Gastroesophageal sphincter (tissue), 4 donors: Measurements from ENCODE around the gene PRRT3. TPM values are rescaled to one million over a fixed set of nuclear protein-coding genes. Genes with fewer than 3 reads are reported as not detected.
"Not testable (repeated sequence)": the region's sequence is repeated elsewhere in the genome, so short reads cannot be mapped to it uniquely, and the experiment has no call there.

Experiments
- ATAC-seq: fragments of 150-250 bp; one replicate; pipeline ENCODE4 v1.9.1; 2016; ENCODE audit warnings: mild to moderate bottlenecking, moderate library complexity
- H3K27ac ChIP-seq, 4 donors: fragments of 200-600 bp; sonication (generic) in 3 of 4; 1 replicate in 3 of 4; 2 replicates in 1 of 4; pipeline ENCODE4 v1.5.1; 2016 to 2019
- H3K27me3 ChIP-seq: fragments of 200-600 bp; sonication (generic); one replicate; pipeline ENCODE4 v1.5.1; 2019
- H3K36me3 ChIP-seq, 2 donors: fragments of 200-600 bp; sonication (generic); one replicate each; pipeline ENCODE4 v1.5.1; 2019; ENCODE audit warnings: control low read depth in 1 of 2
- H3K4me1 ChIP-seq, 3 donors: fragments of 200-600 bp; sonication (generic); 1 replicate in 2 of 3; 2 replicates in 1 of 3; pipeline ENCODE4 v1.5.1; 2016 to 2019; ENCODE audit warnings: control low read depth in 2 of 3
- H3K4me3 ChIP-seq, 2 donors: fragments of 200-600 bp; sonication (generic); one replicate each; pipeline ENCODE4 v1.5.1; 2019; ENCODE audit warnings: mild to moderate bottlenecking in 1 of 2, moderate library complexity in 1 of 2
- H3K9me3 ChIP-seq, 3 donors: fragments of 200-600 bp; sonication (generic); one replicate each; pipeline ENCODE4 v1.5.1; 2017 to 2019; ENCODE audit warnings: control low read depth in 2 of 3
- EP300 ChIP-seq: sonication (generic); formaldehyde crosslinking; IDR thresholded peaks from one replicate; pipeline ENCODE4 v1.6.1; 2017; ENCODE audit warnings: antibody characterized with exemption, mild to moderate bottlenecking
- POLR2A ChIP-seq, 2 donors: fragments of 450-650 bp; IDR thresholded peaks; one replicate each; pipeline ENCODE4 v1.6.1; 2017; ENCODE audit warnings: antibody characterized with exemption in 2 of 2, mild to moderate bottlenecking in 2 of 2, moderate library complexity in 1 of 2
- POLR2AphosphoS5 ChIP-seq: sonication (generic); formaldehyde crosslinking; IDR thresholded peaks from one replicate; pipeline ENCODE4 v1.6.1; 2017; ENCODE audit warnings: antibody characterized with exemption
- WGBS, 2 donors: methylation state at CpG; one replicate each; pipeline ENCODE4 v1.1.5; 2018; ENCODE audit warnings: low coverage in 1 of 2; 5-methylcytosine and 5-hydroxymethylcytosine counted together
- total RNA-seq, 4 donors: library from RNA; depleted of rRNA; stranded (reverse); fragments of >200 nt; gene quantifications; one replicate each; pipeline ENCODE4 v1.1.0, GENCODE V29; 2016
- TF ChIP-seq, protein P1 (sequence below), 4 experiments: fragments of 200-600 bp in 2 of 4; fragments of 450-650 bp in 2 of 4; sonication (generic) in 1 of 4; IDR thresholded peaks; one replicate each; pipeline ENCODE4 v1.5.1; 2017 to 2019; ENCODE audit warnings: antibody characterized with exemption in 4 of 4, mild to moderate bottlenecking in 2 of 4, moderate library complexity in 2 of 4

PRRT3 gene
- total RNA-seq, 4 donors from 2014 or later = 1.3 to 3.6 (median 2.7) TPM

DNA sequence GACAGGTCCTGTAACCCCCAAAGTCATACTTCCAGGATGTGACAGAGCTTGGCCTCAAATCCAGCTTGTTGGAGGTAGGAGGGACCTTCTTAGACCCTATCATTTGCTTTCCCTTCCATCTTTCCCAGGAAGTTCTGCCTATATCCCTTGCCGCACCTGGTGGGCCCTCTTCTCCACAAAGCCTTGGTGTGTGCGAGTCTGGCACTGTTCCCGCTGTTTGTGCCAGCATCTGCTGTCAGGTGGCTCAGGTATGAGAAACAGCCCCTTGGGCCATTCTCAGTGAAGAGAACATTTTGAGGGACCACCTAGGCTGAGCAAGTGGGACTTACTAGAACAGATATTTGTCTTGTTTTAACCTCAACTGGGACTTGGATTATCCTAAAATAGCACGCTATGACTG, 48.3 kb downstream of the PRRT3 start:
- 86 to 98% methylated on average over 4 of the region's 4 CpGs for WGBS, 2 donors
- TF ChIP-seq, protein P1, sequence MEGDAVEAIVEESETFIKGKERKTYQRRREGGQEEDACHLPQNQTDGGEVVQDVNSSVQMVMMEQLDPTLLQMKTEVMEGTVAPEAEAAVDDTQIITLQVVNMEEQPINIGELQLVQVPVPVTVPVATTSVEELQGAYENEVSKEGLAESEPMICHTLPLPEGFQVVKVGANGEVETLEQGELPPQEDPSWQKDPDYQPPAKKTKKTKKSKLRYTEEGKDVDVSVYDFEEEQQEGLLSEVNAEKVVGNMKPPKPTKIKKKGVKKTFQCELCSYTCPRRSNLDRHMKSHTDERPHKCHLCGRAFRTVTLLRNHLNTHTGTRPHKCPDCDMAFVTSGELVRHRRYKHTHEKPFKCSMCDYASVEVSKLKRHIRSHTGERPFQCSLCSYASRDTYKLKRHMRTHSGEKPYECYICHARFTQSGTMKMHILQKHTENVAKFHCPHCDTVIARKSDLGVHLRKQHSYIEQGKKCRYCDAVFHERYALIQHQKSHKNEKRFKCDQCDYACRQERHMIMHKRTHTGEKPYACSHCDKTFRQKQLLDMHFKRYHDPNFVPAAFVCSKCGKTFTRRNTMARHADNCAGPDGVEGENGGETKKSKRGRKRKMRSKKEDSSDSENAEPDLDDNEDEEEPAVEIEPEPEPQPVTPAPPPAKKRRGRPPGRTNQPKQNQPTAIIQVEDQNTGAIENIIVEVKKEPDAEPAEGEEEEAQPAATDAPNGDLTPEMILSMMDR (IDR thresholded peaks at IDR 0.05) = no peak
- TF ChIP-seq EP300 (no peak), POLR2AphosphoS5 (no peak), POLR2A (IDR thresholded peaks at IDR 0.05) (no peak)
- no peak for ATAC-seq
- Histone ChIP-seq H3K9me3 (no peaks in the 10 kb centered on the region), H3K36me3 (no peaks in the 10 kb centered on the region), H3K27ac (no peak overlapping the region), H3K27me3 (no peaks in the 10 kb centered on the region), H3K4me3 (no peak overlapping the region), H3K4me1 (peaks cover 0 to 3% (median 0%) of the 10 kb centered on the region in 3 donors)

DNA sequence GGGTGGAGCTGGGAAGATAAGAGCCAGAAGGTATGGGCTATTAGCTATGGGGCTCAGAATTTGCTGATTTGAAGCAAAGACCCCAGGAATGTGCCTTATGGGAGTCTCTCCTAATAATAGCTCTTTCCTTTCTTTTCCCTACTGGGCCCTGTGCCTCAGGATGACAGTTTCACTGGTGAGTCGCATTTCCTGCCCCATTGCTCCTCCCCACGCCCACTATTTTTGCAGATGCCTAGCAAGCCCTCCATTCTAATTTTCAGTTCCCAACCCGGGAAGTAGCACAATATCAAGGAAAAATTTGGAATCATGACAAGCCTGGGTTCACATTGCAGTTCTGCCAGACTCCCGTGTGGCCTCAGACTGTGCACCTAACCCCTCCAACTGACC, 49.0 kb downstream of the PRRT3 start:
- TF ChIP-seq POLR2AphosphoS5 = no peak
- TF ChIP-seq POLR2A (IDR thresholded peaks at IDR 0.05) = no peak
- TF ChIP-seq EP300 = no peak
- TF ChIP-seq, protein P1 (IDR thresholded peaks at IDR 0.05) = no peak
- Histone ChIP-seq H3K27me3 (no peaks in the 10 kb centered on the region), H3K27ac (peak overlapping the region in 1 of 4 donors; percentile 23), H3K36me3 (no peaks in the 10 kb centered on the region), H3K4me3 (peak overlapping the region in 1 of 2 donors; percentile 30), H3K9me3 (no peaks in the 10 kb centered on the region), H3K4me1 (peaks cover 0 to 10% (median 0%) of the 10 kb centered on the region in 3 donors)
- 21 to 42% methylated on average over 3 of the region's 4 CpGs for WGBS, 2 donors
- no peak for ATAC-seq

DNA sequence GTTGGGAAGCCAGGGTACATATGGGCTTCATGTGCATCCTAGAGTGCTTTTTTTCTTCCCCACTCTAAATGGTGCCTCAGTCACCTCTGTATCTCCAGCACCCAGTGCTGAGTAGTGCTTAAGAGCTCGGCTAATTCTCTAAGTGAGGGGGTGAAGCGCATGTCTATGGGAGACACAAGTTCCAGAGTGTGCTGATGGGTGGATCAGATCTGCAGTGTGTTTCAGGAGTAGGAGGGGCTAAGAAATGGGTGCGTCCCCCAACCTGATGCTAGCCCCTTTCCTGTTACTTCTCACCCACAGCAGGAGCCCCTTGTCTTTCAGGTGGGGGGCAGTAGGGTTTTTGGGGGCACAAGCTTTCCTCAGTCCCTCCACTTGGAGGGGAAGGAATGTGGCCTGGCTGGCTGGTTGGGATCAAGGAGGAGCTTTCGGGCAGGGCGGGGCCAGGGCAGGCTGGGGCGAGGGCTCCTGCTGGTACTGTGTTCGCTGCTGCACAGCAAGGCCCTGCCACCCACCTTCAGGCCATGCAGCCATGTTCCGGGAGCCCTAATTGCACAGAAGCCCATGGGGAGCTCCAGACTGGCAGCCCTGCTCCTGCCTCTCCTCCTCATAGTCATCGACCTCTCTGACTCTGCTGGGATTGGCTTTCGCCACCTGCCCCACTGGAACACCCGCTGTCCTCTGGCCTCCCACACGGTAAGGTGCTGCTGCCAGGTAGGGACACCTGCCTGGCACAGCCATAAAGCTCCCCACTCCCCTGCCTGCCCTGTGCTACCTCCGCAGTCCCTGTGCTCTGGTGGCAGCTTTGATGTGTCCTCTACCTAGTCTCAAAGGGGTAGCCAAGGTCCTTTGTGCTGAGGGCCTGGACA, 49.6 kb downstream of the PRRT3 start, which contains the start of gene IL17RE:
Gene IL17RE, plus strand, starts transcription at position 477 of the 866 bp plus-strand sequence. Its CDS starts 85 bp downstream, at position 562.
- ATAC-seq = no peak
- peaks cover 0 to 16% (median 0%) of the 10 kb centered on the region in 3 donors for H3K4me1 ChIP-seq
- TF ChIP-seq POLR2A (IDR thresholded peaks at IDR 0.05) (no peak), EP300 (no peak), POLR2AphosphoS5 (no peak)
- TF ChIP-seq, protein P1 (IDR thresholded peaks at IDR 0.05) = no peak
- no peaks in the 10 kb centered on the region for H3K36me3 ChIP-seq
- peak within 1 kb of the TSS in 1 of 4 donors; percentile 23 for H3K27ac ChIP-seq
- H3K4me3 ChIP-seq = peak within 1 kb of the TSS in 1 of 2 donors; percentile 30
- 20 to 50% methylated on average over 1 of the region's 13 CpGs for WGBS, 2 donors
- no peaks in the 10 kb centered on the region for H3K27me3 ChIP-seq
- H3K9me3 ChIP-seq = no peaks in the 10 kb centered on the region

DNA sequence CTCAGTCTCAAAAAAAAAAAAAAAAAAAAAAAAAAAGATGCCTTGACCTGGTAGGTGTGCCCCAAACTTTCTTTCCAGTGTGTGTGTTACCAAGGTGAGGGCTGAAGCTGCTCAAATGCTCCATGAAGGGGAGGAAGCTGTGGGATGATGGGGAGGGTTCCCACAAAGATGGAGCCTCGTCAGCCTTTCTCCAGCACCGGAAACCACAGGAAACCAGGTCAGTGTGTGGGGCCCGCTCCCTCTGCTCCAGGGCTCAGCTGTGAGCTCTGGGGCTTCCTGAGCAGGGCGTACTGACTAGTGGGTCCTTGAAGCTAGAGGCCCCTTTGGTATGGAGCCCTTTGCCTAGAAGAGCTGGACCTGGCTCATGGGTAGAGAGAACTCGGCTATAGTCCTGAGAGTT, 50.2 kb downstream of the PRRT3 start:
- Histone ChIP-seq H3K36me3 (no peaks in the 10 kb centered on the region), H3K9me3 (no peaks in the 10 kb centered on the region), H3K4me1 (peaks cover 0 to 18% (median 0%) of the 10 kb centered on the region in 3 donors), H3K27ac (no peak overlapping the region), H3K27me3 (no peaks in the 10 kb centered on the region), H3K4me3 (no peak overlapping the region)
- no peak for ATAC-seq
- 57 to 100% methylated on average over 1 of the region's 5 CpGs for WGBS, 2 donors
- no peak for TF ChIP-seq POLR2AphosphoS5
- TF ChIP-seq POLR2A (IDR thresholded peaks at IDR 0.05) = no peak
- no peak for TF ChIP-seq EP300

DNA sequence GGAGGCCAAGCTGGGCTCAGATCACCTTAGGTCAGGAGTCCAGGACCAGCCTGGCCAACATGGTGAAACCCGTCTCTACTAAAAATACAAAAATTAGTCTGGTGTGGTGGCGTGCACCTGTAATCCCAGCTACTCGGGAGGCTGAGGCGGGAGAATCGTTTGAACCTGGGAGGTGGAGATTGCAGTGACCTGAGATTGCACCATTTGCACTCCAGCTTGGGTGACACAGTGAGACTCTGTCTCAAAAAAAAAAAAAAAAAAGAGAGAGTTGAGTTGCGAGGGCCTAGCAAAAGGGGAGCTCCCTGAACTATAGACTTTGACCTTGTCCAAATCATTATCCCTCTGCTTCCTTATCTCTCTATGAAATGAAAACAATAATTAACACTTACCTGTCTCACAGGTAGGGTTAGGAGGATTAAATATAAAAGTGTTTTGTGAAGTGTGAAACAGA, 51.2 kb downstream of the PRRT3 start:
- not testable (repeated sequence) for H3K9me3 ChIP-seq, H3K4me3 ChIP-seq, H3K27ac ChIP-seq, ATAC-seq, H3K36me3 ChIP-seq, H3K27me3 ChIP-seq
- H3K4me1 ChIP-seq = peaks cover 0 to 18% (median 0%) of the 10 kb centered on the region in 3 donors
- 100% methylated on average over 2 of the region's 6 CpGs; no CpG with 5 or more reads in 1 of the 2 donors for WGBS, 2 donors
